Thyroid gland (tissue), 4 donors: ENCODE results near the gene TMEM236. TPM values are rescaled to one million over a fixed set of nuclear protein-coding genes. Genes with fewer than 3 reads are reported as not detected.

Source experiments
- DNase-seq, 2 donors: peaks; one replicate each; pipeline ENCODE4 v3.0.0-alpha.2; 2019
- H3K27ac ChIP-seq, 3 donors: fragments of 200-600 bp; sonication (generic); 1 replicate in 2 of 3; 2 replicates in 1 of 3; pipeline ENCODE4 v1.5.1; 2016 to 2019; ENCODE audit warnings: mild to moderate bottlenecking in 1 of 3, moderate library complexity in 1 of 3
- H3K27me3 ChIP-seq: fragments of 200-600 bp; sonication (generic); one replicate; pipeline ENCODE4 v1.5.1; 2019
- H3K36me3 ChIP-seq, 2 donors: fragments of 200-600 bp; sonication (generic); one replicate each; pipeline ENCODE4 v1.5.1; 2016 to 2019
- H3K4me1 ChIP-seq, 2 donors: fragments of 200-600 bp; sonication (generic); one replicate each; pipeline ENCODE4 v1.5.1; 2017 to 2019
- H3K4me3 ChIP-seq, 3 donors: fragments of 200-600 bp; sonication (generic); replicated peaks in 1 of 3; 1 replicate in 2 of 3; 2 replicates in 1 of 3; pipeline ENCODE4 v1.5.1; 2016; ENCODE audit warnings: mild to moderate bottlenecking in 1 of 3
- H3K9me3 ChIP-seq: fragments of 200-600 bp; sonication (generic); one replicate; pipeline ENCODE4 v1.5.1; 2017
- POLR2A ChIP-seq, 2 donors: fragments of 450-650 bp; IDR thresholded peaks; one replicate each; pipeline ENCODE4 v1.6.1; 2017; ENCODE audit warnings: antibody characterized with exemption in 2 of 2, mild to moderate bottlenecking in 2 of 2, moderate library complexity in 1 of 2
- WGBS, 2 donors: methylation state at CpG; one replicate each; pipeline ENCODE4 v1.1.5; 2017; 5-methylcytosine and 5-hydroxymethylcytosine counted together
- intact Hi-C: fragments of 100-400 bp; cut with DNase I; formaldehyde crosslinking; loops from one replicate; pipeline ENCODE4 v1.15.1; 2023
- total RNA-seq, 4 donors: library from RNA; depleted of rRNA; stranded (reverse); fragments of >200 nt; gene quantifications; one replicate each; pipeline ENCODE4 v1.2.3, GENCODE V29; 2016
- TF ChIP-seq, protein P1 (sequence below), 6 experiments: fragments of 200-600 bp in 3 of 6; fragments of 450-650 bp in 3 of 6; sonication (generic) in 3 of 6; IDR thresholded peaks; one replicate each; pipeline ENCODE4 v1.5.1; 2016 to 2019; ENCODE audit warnings: antibody characterized with exemption in 6 of 6, mild to moderate bottlenecking in 2 of 6, inconsistent platforms in 1 of 6, moderate library complexity in 1 of 6

TMEM236 gene
- total RNA-seq, 4 donors from 2014 or later, result 0.21 to 1.3 (median 0.48) TPM

DNA sequence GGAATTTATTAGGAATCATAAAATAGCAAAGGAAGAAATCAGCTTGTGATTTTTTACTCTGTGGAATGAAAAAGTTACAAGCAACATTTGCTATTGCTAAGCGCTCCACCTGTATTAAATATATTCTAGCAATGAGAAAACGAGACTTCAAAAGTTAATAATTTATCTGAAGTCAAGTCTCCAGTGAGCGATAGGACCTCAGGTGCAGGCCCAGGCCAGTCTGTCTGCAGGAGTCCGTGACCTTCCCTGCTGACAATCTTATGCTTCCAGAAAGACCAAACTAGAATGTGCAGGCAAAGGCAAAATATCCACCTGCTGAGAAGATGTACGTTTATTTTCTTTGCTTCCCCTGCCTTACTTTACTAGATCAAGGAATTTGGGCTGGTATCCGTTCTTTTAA lies 79.9 kb downstream of the TMEM236 start:
- no peaks in the 10 kb centered on the region for H3K9me3 ChIP-seq
- DNase-seq, result no peak
- H3K27me3 ChIP-seq, result no peaks in the 10 kb centered on the region
- no peak overlapping the region for H3K27ac ChIP-seq
- intact Hi-C loops, result no loop called here
- H3K4me1 ChIP-seq, result no peaks in the 10 kb centered on the region
- TF ChIP-seq POLR2A (IDR thresholded peaks at IDR 0.05), result no peak
- TF ChIP-seq, protein P1, sequence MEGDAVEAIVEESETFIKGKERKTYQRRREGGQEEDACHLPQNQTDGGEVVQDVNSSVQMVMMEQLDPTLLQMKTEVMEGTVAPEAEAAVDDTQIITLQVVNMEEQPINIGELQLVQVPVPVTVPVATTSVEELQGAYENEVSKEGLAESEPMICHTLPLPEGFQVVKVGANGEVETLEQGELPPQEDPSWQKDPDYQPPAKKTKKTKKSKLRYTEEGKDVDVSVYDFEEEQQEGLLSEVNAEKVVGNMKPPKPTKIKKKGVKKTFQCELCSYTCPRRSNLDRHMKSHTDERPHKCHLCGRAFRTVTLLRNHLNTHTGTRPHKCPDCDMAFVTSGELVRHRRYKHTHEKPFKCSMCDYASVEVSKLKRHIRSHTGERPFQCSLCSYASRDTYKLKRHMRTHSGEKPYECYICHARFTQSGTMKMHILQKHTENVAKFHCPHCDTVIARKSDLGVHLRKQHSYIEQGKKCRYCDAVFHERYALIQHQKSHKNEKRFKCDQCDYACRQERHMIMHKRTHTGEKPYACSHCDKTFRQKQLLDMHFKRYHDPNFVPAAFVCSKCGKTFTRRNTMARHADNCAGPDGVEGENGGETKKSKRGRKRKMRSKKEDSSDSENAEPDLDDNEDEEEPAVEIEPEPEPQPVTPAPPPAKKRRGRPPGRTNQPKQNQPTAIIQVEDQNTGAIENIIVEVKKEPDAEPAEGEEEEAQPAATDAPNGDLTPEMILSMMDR (IDR thresholded peaks at IDR 0.05), result no peak
- WGBS, 2 donors, result 88 to 93% methylated on average over 6 of the region's 6 CpGs
- no peak overlapping the region for H3K4me3 ChIP-seq
- H3K36me3 ChIP-seq, result no peaks in the 10 kb centered on the region

- Histone ChIP-seq H3K27me3 (no peaks in the 10 kb centered on the region), H3K9me3 (no peaks in the 10 kb centered on the region), H3K27ac (no peak overlapping the region), H3K4me1 (no peaks in the 10 kb centered on the region), H3K36me3 (no peaks in the 10 kb centered on the region), H3K4me3 (no peak overlapping the region)
- no peak for DNase-seq
- intact Hi-C loops, result no loop called here
- TF ChIP-seq, protein P1 (IDR thresholded peaks at IDR 0.05), result no peak
- no peak for TF ChIP-seq POLR2A (IDR thresholded peaks at IDR 0.05)
- 86 to 88% methylated on average over 6 of the region's 6 CpGs for WGBS, 2 donors
Observed at GRCh38 chr10:17833656-17834055, 81.7 kb downstream of the TMEM236 start.

GRCh38 chr10:17835688-17836087 lies 83.7 kb downstream of the TMEM236 start:
- Histone ChIP-seq H3K27ac (no peak overlapping the region), H3K9me3 (no peaks in the 10 kb centered on the region), H3K4me1 (no peaks in the 10 kb centered on the region), H3K27me3 (no peaks in the 10 kb centered on the region), H3K4me3 (no peak overlapping the region), H3K36me3 (no peaks in the 10 kb centered on the region)
- DNase-seq, result no peak
- no peak for TF ChIP-seq POLR2A (IDR thresholded peaks at IDR 0.05)
- TF ChIP-seq, protein P1 (IDR thresholded peaks at IDR 0.05), result no peak
- WGBS, 2 donors, result 24 to 36% methylated on average over 1 of the region's 1 CpG
- intact Hi-C loops, result no loop called here

DNA sequence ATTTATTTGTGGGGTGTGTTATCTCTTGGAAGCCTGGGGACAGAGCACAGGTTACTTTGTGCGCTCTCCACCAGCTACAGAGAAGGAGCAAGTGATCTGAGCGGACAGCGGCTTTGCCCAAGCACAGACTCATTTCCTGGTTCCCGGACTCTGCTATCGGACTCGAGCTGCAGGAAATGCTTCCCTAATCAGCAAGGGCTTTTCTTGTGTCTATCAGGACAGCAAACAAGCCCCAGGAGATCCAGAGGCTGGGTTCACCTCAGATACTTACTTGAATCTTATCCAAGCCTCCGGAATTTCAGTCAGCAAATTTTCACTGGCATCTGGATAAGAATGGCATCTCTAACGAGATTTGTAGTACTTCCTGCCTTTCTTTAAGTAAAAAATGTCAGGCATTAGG lies 84.9 kb downstream of the TMEM236 start:
- Histone ChIP-seq H3K4me1 (no peaks in the 10 kb centered on the region), H3K4me3 (no peak overlapping the region), H3K27ac (no peak overlapping the region), H3K9me3 (no peaks in the 10 kb centered on the region), H3K36me3 (no peaks in the 10 kb centered on the region), H3K27me3 (no peaks in the 10 kb centered on the region)
- 6 to 12% methylated on average over 8 of the region's 8 CpGs for WGBS, 2 donors
- intact Hi-C loops, result no loop called here
- peak; percentile 11 to 34 for DNase-seq
- TF ChIP-seq, protein P1 (IDR thresholded peaks at IDR 0.05), result no peak
- no peak for TF ChIP-seq POLR2A (IDR thresholded peaks at IDR 0.05)

DNA sequence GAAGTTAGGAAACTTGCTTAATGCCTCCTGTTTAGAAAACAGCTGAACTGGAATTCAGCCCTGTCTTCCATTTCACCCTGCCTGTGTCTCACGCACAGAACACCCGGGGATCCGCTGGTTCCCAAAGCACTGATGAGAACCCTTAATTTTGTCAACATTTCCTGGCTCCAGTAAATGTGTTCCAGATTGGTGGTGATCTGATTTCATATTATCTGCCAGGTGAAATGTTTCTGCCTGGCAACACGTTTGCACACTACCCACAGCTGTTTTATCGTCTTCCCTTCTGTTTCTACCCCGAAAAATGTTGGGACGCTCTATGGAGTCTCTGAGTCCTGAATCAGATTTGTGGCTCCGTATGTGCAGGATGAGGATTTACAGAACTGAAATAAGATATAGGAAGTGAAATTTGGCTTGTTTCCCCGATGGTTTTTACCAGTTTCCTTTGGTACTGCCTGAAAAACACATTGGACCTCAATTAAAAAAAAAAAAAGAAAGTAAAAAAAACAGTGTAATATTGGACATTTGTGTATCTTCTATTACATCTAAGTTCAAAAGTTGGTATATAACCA lies 86.2 kb downstream of the TMEM236 start:
- no peaks in the 10 kb centered on the region for H3K36me3 ChIP-seq
- H3K27me3 ChIP-seq, result no peaks in the 10 kb centered on the region
- H3K4me3 ChIP-seq, result no peak overlapping the region
- no peak for TF ChIP-seq POLR2A (IDR thresholded peaks at IDR 0.05)
- TF ChIP-seq, protein P1 (IDR thresholded peaks at IDR 0.05), result no peak
- DNase-seq, result no peak
- no peak overlapping the region for H3K27ac ChIP-seq
- intact Hi-C loops, result no loop called here
- no peaks in the 10 kb centered on the region for H3K9me3 ChIP-seq
- 57 to 66% methylated on average over 9 of the region's 9 CpGs for WGBS, 2 donors
- no peaks in the 10 kb centered on the region for H3K4me1 ChIP-seq
